Mesenchymal stem cell (in vitro differentiated cells and primary cell): ENCODE results near the gene FBXW11.

Experiments
- DNase-seq: peaks from one replicate; pipeline ENCODE4 v3.0.0-alpha.2; 2013
- H2AFZ ChIP-seq: one replicate; pipeline ENCODE4 v1.6.1; 2013; ENCODE audit warnings: low read depth, mild to moderate bottlenecking, control low read depth, inconsistent platforms, low read length, moderate library complexity
- H2AK5ac ChIP-seq: 2 replicates; pipeline ENCODE4 v1.6.1; 2013; ENCODE audit warnings: low read length, moderate library complexity, mild to moderate bottlenecking, inconsistent platforms; ENCODE audit not compliant: severe bottlenecking
- H2BK120ac ChIP-seq: one replicate; pipeline ENCODE4 v1.6.1; 2013; ENCODE audit warnings: low read depth, mild to moderate bottlenecking, inconsistent platforms, low read length, moderate library complexity
- H2BK12ac ChIP-seq, 2 experiments: one replicate each; pipeline ENCODE4 v1.6.1; 2013; ENCODE audit warnings: inconsistent platforms in 2 of 2, low read length in 2 of 2, mild to moderate bottlenecking in 2 of 2, moderate library complexity in 2 of 2, control low read depth in 1 of 2
- H2BK15ac ChIP-seq: one replicate; pipeline ENCODE4 v1.6.1; 2013; ENCODE audit warnings: mild to moderate bottlenecking, low read depth, inconsistent platforms; ENCODE audit not compliant: poor library complexity, severe bottlenecking
- H2BK5ac ChIP-seq: 2 replicates; pipeline ENCODE4 v1.6.1; 2013; ENCODE audit warnings: low read depth, mild to moderate bottlenecking, low read length, control low read depth, inconsistent platforms; ENCODE audit not compliant: poor library complexity, severe bottlenecking
- H3K14ac ChIP-seq, 2 experiments: one replicate each; pipeline ENCODE4 v1.6.1; 2013; ENCODE audit warnings: inconsistent platforms in 2 of 2, low read length in 2 of 2, control low read depth in 1 of 2, mild to moderate bottlenecking in 1 of 2, moderate library complexity in 1 of 2
- H3K18ac ChIP-seq, 2 experiments: one replicate each; pipeline ENCODE4 v1.6.1; 2013; ENCODE audit warnings: inconsistent platforms in 2 of 2, low read length in 2 of 2, control low read depth in 1 of 2, low read depth in 1 of 2, mild to moderate bottlenecking in 1 of 2
- H3K23ac ChIP-seq, 2 experiments: one replicate each; pipeline ENCODE4 v1.6.1; 2013; ENCODE audit warnings: inconsistent platforms in 2 of 2, low read length in 2 of 2, mild to moderate bottlenecking in 2 of 2, moderate library complexity in 2 of 2, control low read depth in 1 of 2
- H3K27ac ChIP-seq: 2 replicates; pipeline ENCODE4 v1.5.1; 2013; ENCODE audit warnings: mild to moderate bottlenecking, moderate library complexity, low read length, control low read depth, inconsistent platforms; ENCODE audit not compliant: poor library complexity, severe bottlenecking
- H3K27me3 ChIP-seq, 2 experiments: 2 replicates each; pipeline versions ENCODE4 v1.6.1 to v1.7.0; 2013; ENCODE audit warnings: low read length in 2 of 2, mild to moderate bottlenecking in 2 of 2, moderate library complexity in 2 of 2, control low read depth in 1 of 2, inconsistent platforms in 1 of 2; ENCODE audit not compliant: control insufficient read depth in 1 of 2, insufficient read depth in 1 of 2
- H3K36me3 ChIP-seq, 2 experiments: 2 replicates each; pipeline versions ENCODE4 v1.6.1 to v1.7.0; 2013; ENCODE audit warnings: low read length in 2 of 2, control low read depth in 1 of 2, inconsistent platforms in 1 of 2, low read depth in 1 of 2, mild to moderate bottlenecking in 1 of 2; ENCODE audit not compliant: insufficient read depth in 2 of 2, control insufficient read depth in 1 of 2
- H3K4ac ChIP-seq, 2 experiments: one replicate each; pipeline ENCODE4 v1.6.1; 2013; ENCODE audit warnings: inconsistent platforms in 2 of 2, low read length in 2 of 2, mild to moderate bottlenecking in 2 of 2, moderate library complexity in 2 of 2, control low read depth in 1 of 2, low read depth in 1 of 2
- H3K4me1 ChIP-seq: 2 replicates; pipeline ENCODE4 v1.6.1; 2013; ENCODE audit warnings: low read depth, low read length, control low read depth; ENCODE audit not compliant: control insufficient read depth, insufficient read depth
- H3K4me2 ChIP-seq: 2 replicates; pipeline ENCODE4 v1.6.1; 2013; ENCODE audit warnings: low read length, mild to moderate bottlenecking, inconsistent platforms; ENCODE audit not compliant: poor library complexity, severe bottlenecking
- H3K4me3 ChIP-seq, 2 experiments: 2 replicates each; pipeline versions ENCODE4 v1.5.1 to v1.7.0; 2013; ENCODE audit warnings: low read length in 2 of 2, mild to moderate bottlenecking in 2 of 2, control low read depth in 1 of 2, low read depth in 1 of 2; ENCODE audit not compliant: insufficient read depth in 1 of 2
- H3K79me1 ChIP-seq: replicated peaks from 2 replicates; pipeline ENCODE4 v1.6.1; 2013; ENCODE audit warnings: mild to moderate bottlenecking, control low read depth, low read length, inconsistent platforms; ENCODE audit not compliant: poor library complexity, severe bottlenecking
- H3K9ac ChIP-seq: 2 replicates; pipeline ENCODE4 v1.7.0; 2013; ENCODE audit warnings: mild to moderate bottlenecking, low read length, moderate library complexity
- H3K9me3 ChIP-seq: 2 replicates; pipeline ENCODE4 v1.7.0; 2013; ENCODE audit warnings: mild to moderate bottlenecking, low read length; ENCODE audit not compliant: control insufficient read depth
- H4K8ac ChIP-seq: one replicate; pipeline ENCODE4 v1.6.1; 2013; ENCODE audit warnings: inconsistent platforms, mild to moderate bottlenecking, low read length, moderate library complexity
- H4K91ac ChIP-seq: one replicate; pipeline ENCODE4 v1.6.1; 2013; ENCODE audit warnings: mild to moderate bottlenecking, low read length, inconsistent platforms
- WGBS: methylation state at CpG from one replicate; pipeline ENCODE4 v1.1.7; 2013; ENCODE audit warnings: mixed read lengths; 5-methylcytosine and 5-hydroxymethylcytosine counted together

The FBXW11 gene

DNA sequence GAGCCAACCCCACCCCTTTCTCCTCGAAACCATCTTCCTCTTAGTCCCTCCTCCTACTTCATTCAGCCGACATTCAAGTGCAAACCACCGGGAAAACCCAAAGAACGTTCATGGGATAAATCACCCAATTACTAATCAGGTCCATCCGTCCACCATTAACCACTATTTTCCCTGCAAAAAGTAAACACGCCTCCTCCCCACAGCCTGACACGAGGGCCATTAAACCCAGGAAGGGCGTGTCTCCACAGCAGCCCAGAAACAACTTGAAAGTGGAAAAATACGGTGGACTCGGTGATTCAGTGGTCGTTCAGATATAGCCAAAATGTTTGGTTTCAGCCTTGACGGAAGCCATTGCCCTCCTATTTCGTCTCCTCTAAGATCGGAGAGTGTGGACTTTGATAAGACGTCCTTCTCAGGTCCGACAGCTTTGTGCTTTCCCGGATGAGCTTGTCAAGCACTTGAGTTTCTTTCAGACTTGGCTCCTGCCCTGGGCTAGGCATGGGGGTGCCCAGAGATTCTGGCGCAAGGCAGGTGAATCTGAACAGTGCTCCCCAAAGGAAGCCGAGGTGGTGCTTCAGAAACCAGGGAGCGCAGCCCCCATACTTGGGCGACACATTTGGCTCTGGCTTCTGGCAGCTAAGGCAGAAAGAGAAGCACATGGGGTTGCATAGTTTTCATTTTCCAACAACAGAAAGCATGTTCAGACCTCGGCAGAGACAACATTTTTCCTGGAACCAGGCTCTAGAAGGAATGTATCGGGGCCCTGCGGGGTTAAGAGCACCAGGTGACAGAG lies 164.3 kb downstream of the FBXW11 start:
- Histone ChIP-seq H3K9me3 (no peaks in the 10 kb centered on the region), H3K4me1 (no peaks in the 10 kb centered on the region), H2BK15ac (no peak overlapping the region), H4K8ac (no peak overlapping the region), H2BK5ac (no peak overlapping the region), H2AFZ (no peak overlapping the region), H3K23ac (no peak overlapping the region), H3K18ac (no peak overlapping the region), H2BK120ac (no peak overlapping the region), H3K9ac (peak overlapping the region; percentile 40), H3K14ac (peak overlapping the region in 1 of 2 experiments; percentile 41), H3K4me2 (no peak overlapping the region), H3K79me1 (no peaks in the 10 kb centered on the region), H3K36me3 (peaks cover 0 to 6% of the 10 kb centered on the region in 2 experiments), H2BK12ac (no peak overlapping the region), H3K4ac (no peak overlapping the region), H3K27ac (no peak overlapping the region), H2AK5ac (no peak overlapping the region), H3K4me3 (peak overlapping the region in 1 of 2 experiments; percentile 72), H3K27me3 (peaks cover 0 to 3% of the 10 kb centered on the region in 2 experiments), H4K91ac (no peak overlapping the region)
- no peak for DNase-seq
- WGBS: 83% methylated on average over 24 of the region's 24 CpGs

GRCh38 chr5:171840711-171841522 lies 165.5 kb downstream of the FBXW11 start:
- Histone ChIP-seq H2BK15ac (no peak overlapping the region), H3K27ac (no peak overlapping the region), H3K4me2 (no peak overlapping the region), H3K9me3 (no peaks in the 10 kb centered on the region), H3K14ac (no peak overlapping the region), H2BK120ac (no peak overlapping the region), H3K4ac (no peak overlapping the region), H2AK5ac (no peak overlapping the region), H4K8ac (no peak overlapping the region), H3K9ac (no peak overlapping the region), H3K18ac (no peak overlapping the region), H3K36me3 (peaks cover 0 to 4% of the 10 kb centered on the region in 2 experiments), H3K27me3 (peaks cover 3% of the 10 kb centered on the region in 2 experiments), H2BK12ac (no peak overlapping the region), H2BK5ac (no peak overlapping the region), H3K4me3 (no peak overlapping the region), H4K91ac (no peak overlapping the region), H2AFZ (no peak overlapping the region), H3K79me1 (no peaks in the 10 kb centered on the region), H3K23ac (no peak overlapping the region), H3K4me1 (no peaks in the 10 kb centered on the region)
- no peak for DNase-seq
- 89% methylated on average over 15 of the region's 16 CpGs for WGBS

GRCh38 chr5:171840066-171840465 lies 166.4 kb downstream of the FBXW11 start:
- Histone ChIP-seq H3K9ac (no peak overlapping the region), H3K23ac (peak overlapping the region in 1 of 2 experiments; percentile 57), H3K27ac (no peak overlapping the region), H3K4ac (no peak overlapping the region), H4K91ac (no peak overlapping the region), H3K9me3 (no peaks in the 10 kb centered on the region), H4K8ac (no peak overlapping the region), H3K36me3 (peaks cover 0 to under 1% of the 10 kb centered on the region in 2 experiments), H3K14ac (no peak overlapping the region), H2BK12ac (no peak overlapping the region), H2BK5ac (no peak overlapping the region), H3K79me1 (no peaks in the 10 kb centered on the region), H2BK15ac (no peak overlapping the region), H2AK5ac (no peak overlapping the region), H3K27me3 (peaks cover 3% of the 10 kb centered on the region in 2 experiments), H2AFZ (no peak overlapping the region), H3K4me3 (no peak overlapping the region), H3K4me1 (no peaks in the 10 kb centered on the region), H3K4me2 (no peak overlapping the region), H3K18ac (no peak overlapping the region), H2BK120ac (no peak overlapping the region)
- 47% methylated on average over 2 of the region's 2 CpGs for WGBS
- DNase-seq: no peak

DNA sequence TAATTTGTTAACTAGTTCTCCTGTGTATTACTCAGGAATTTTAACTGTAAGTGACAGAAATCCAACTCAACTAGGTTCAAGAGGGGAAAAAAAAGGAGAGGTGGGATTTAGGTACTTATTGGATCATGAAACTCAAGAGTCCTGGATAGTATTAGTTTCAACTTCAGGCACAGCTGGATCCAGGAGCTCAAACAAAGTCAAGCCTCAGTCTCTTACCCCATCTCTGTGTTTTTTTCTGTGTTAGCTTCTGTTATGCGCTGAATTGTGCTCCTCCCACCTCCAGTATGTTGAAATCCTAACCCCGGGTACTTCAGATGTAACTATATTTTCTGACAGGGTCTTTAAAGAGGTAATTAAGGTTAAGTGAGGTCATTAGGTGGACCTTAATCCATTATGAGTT lies 167.3 kb downstream of the FBXW11 start:
- no peak overlapping the region for H3K23ac ChIP-seq
- H3K27me3 ChIP-seq: peaks cover 3 to 5% of the 10 kb centered on the region in 2 experiments
- 67% methylated on average over 1 of the region's 2 CpGs for WGBS
- no peaks in the 10 kb centered on the region for H3K9me3 ChIP-seq
- H3K4me2 ChIP-seq: no peak overlapping the region
- no peak overlapping the region for H3K9ac ChIP-seq
- no peak overlapping the region for H3K27ac ChIP-seq
- no peak overlapping the region for H3K14ac ChIP-seq
- no peak overlapping the region for H3K4ac ChIP-seq
- H3K79me1 ChIP-seq: no peaks in the 10 kb centered on the region
- H2AFZ ChIP-seq: no peak overlapping the region
- no peak overlapping the region for H4K8ac ChIP-seq
- H2BK120ac ChIP-seq: no peak overlapping the region
- no peak overlapping the region for H2BK12ac ChIP-seq
- H3K18ac ChIP-seq: no peak overlapping the region
- no peak overlapping the region for H3K4me3 ChIP-seq
- no peak overlapping the region for H2BK15ac ChIP-seq
- no peak overlapping the region for H2BK5ac ChIP-seq
- H3K4me1 ChIP-seq: no peaks in the 10 kb centered on the region
- no peak overlapping the region for H4K91ac ChIP-seq
- H2AK5ac ChIP-seq: no peak overlapping the region
- no peak for DNase-seq
- no peaks in the 10 kb centered on the region for H3K36me3 ChIP-seq
